ENCODE data around the gene AGPAT2.

AGPAT2 gene

DNA sequence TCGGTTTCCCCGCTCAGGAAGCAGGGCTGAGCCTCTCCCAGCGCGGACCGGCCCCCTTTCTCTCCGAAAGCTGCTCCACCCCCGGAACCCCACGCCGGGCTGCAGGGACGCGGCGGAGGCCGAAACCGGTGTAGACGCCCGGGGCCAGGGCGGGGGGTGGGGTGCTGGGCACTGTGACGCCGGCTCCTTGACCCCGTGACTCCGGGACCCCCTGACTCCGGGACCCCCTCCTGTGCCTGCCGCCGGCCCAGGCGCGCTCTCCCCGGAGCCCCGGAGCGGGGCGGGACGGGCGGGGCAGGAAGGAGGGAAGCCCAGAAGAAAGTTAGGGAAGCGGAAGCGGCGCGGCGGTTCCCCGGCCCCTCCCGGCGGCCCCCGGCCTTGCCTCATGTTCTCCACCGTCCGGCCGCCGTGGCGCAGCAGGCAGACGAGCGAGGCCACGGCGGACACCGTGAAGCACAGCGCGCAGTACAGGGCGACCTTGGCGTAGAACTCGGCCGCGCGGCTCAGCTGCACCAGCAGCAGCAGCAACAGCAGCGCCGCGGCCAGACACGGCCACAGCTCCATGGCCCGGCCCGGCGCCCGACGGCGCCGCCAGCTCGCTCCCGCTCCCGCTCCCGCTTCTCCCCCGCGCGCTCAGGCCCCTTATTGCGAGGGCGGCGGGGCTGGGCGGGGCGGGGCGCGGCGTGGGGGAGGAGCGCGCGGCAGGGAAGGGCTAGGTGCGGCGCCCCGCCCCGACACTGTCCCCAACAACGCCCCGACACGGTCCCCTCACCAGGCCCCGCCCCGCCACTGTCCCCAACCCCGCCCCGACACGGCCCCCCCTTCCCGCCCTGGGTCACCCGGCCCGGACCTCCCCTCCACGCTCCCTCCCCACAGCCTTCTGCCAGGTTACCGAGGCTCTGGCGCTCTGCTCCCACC is at the start of gene AGPAT2:
Gene AGPAT2 (minus strand): TSS at position 664 of the 918 bp plus-strand sequence. CDS start 100 bp downstream, at position 564.
- DNase-seq: peak in 1 of 2 experiments; percentile 24

DNA sequence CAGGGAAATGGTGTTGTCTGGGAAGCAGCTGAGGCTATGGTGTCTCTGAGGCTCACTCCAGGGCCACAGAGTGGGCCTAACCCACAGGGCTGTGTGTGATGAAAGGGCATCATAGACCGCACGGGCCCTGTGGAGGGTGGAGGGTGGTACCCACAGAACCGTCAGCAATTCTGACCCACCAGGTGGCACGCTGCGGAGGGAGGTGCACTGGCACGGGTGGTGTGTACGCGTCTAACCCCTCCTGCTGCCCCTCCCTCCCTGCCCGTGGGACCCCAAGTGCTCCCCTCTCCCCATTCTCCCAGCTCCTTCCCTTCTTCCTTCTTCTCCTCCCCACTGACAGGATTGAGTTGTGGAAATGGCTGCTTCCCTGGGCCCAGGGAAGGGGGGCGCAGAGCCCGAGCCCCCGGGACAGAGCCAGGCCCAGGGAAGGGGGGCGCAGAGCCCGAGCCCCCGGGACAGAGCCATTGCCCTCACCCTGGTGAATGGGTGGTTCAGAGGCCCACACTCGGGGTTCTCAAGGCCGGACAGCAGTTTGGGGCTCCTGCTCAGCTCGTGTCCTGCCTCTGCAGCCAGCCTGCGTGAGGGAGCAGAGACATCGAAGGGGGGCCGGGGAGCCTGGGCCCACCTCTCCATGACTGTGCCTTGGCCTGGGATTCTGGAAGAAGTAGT is 48.7 kb upstream of the AGPAT2 start:
- DNase-seq: no peak

DNA sequence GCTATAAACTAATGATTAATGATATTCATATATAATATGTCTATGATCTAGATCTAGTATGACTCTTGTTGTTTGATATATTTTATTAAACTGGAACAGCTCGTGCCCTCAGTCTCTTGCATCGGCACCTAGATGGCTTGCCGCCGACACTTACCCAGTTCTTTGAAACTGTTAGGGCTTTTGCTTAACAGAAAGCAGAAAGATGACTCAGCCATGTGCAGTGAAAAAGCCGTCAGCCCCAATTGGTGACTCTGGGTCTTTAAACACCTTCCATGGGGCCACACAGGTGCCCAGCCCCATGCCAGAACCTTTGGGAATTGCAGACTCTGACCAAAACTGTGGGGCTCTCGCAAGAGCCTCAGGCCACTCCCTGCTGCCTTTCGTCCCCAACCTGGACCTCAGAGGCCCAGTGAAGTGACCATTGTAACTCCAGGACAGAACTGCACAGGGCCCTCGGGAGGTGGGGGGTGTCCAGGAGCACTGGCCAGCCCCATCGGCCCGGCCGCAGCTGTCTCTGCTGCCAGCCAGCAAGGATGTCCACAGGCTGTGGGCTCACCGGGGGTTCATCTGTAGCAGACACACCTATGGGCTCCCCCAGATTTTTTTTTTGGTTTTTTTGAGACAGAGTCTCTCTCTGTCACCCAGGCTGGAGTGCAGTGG is 47.7 kb upstream of the AGPAT2 start:
- DNase-seq: no peak

DNA sequence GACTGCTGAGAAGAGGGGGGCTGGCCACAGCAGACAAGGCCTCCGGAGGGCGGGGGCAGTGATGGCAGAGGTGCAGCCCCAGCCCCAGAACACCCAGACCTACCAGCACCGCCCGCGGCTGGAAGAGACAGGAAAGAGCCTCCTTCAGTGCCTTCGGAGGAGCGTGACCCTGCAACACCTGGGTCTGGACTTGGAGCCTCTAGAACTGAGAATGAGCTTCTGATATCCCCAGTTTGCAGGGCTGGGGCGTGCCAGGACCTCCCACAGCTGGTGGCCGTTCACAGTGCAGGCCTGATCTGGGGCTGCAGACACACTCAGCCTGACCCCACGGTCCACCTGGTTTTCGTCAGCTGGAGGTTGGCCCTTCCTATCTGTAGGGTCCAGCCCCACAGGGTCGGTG is 46.4 kb upstream of the AGPAT2 start:
- DNase-seq: no peak

DNA sequence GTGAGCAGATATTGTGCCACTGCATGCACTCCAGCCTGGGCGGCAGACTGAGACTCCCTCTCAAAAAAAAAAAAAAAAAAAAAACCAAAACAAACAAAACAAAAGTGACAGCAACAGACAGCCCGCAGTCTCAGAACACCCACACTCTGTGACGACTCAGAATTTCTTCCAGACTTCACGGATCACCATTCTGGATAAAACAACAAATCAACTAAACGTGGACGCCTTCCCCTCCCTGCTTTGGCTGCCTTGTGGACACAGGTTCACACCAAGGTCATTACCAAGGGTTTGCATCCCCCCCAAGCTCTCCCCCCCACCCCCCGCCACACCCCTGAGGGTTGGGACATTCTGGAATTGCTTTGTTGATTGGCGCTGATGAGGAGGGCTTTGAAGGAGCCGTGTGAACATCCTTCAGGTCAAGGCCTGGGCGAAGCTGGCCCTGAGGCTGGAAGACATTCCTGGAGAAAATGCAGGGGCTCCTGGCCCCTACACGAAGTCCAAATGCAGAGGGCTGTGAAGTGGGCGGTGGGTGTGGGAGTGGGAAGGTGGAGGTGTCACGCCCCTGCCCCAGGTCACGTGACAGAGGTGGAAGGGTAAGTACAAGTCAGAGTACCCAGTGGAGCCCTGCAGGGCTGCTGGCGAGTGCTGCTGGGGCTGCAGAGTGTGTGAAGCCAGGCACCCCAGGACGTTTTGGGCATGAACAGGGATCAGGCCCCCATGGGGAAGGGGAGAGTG is 45.4 kb upstream of the AGPAT2 start:
- DNase-seq: no peak

DNA sequence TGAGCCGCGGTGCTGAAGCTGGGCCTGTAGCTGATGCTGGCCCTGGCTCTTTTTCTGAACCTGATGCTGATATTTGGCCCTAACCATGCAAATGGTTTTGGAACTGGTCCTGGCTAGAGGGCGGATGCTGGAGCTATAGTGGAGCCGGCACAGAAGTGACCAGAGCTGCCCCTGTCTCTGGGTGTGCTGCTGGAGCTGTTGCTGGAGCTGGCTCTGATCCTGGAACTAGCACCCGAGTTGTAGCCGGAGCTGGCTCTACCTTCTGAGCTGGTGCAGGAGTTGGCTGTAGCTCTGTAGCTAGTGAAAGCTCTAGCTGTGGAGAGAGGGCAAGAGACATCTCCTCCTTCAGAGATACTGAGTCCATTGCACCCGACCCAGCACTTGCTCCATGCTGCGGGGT is 42.7 kb upstream of the AGPAT2 start:
- no peak for DNase-seq

DNA sequence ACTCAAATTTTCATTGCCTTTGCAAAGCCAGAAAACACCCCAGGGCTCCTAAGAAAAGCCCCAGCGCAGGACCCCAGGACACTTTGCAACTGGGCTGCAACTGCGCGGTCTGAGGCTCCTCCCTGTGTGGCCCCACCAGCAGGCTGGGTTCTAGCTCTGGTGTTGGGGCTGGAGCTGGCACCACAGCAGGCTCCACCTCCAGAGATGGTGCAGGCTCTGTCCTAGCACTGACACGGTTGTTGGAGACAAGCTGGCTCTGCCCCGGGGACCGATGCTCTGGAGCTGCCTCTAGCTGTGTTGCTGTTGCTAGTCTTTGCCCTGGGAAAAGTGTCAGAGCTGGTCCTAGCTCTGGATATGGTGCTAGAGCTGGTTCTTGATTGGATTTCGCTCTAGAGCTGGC is 41.9 kb upstream of the AGPAT2 start:
- peak in 1 of 2 experiments; percentile 8 for DNase-seq

DNA sequence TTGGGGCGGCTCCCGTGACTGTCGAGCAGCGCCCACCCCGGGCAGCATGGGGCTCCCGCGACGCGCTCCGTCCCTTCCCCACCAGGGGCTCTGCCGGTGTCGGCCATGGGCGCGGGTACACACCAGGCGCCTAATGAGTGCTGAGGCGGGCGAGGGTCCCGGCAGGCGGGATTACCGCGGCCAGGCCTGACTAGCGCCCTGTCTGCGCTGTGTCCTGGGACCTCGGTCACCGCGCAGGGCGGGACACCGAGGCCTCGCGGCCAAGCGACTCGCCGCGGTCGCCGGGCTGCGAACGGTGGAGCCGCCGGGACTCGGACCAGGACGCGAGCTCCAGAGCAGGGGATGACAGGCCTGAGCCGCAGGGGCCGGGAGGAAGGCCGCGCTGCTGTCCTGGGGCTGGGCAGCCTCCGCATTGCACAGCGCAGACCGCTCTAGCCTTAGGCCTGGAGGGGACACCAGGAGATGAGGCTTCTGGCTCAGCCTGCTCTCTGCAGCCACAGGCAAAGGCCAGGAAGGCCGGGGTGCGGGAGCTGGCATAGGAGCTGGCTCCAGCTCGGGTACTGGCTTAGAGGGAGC is 41.4 kb upstream of the AGPAT2 start:
- no peak for DNase-seq

DNA sequence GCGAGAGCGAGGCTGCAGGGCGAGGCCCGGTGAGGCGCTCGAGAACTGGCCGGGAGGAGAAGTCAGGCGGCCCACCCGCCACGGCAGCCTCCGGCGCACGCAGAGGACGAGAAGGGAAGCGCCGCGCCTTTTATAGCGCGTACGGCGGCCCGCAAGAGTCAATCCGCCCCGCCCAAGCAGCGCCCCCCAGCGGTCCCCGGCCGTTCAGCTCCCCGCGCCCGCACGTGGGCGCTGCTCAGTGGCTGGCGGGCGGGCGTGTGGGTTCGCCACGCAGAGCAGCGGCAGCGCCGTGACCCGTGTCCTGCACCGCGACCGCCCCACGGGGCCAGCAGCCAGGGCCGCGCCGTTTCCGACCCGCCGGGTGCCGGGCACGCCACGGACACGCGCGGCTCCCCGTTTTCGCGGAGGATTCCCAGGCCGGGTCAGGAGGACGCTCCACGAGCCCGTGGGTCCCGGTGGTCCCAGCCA is 40.9 kb upstream of the AGPAT2 start:
- peak; percentile 32 to 84 for DNase-seq

DNA sequence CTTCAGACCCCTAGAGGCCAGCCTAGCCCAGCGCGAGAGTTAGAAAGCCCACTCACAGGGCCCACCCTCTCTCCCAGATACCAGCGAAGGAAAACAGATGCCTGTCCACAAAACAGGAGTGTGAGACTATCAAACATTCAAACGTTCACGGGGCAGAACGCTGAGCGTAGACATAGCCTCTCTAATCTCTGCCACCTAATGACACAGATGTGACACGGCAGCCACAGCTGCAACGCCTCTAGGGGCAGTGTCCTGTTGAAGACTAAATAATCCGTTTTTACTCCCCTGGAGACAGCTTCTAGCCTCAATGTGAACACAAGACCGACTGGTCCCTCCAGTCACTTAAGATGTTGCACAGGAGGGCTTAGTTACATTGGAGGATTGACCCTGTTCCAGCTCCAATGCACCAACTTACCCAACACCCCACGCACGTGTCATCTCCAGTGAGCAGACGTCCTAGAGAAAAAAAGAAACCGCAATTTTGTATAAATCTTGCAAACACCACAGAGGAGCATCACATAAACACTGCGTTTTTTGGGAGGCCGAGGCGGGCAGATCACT is 39.5 kb upstream of the AGPAT2 start:
- no peak for DNase-seq

DNA sequence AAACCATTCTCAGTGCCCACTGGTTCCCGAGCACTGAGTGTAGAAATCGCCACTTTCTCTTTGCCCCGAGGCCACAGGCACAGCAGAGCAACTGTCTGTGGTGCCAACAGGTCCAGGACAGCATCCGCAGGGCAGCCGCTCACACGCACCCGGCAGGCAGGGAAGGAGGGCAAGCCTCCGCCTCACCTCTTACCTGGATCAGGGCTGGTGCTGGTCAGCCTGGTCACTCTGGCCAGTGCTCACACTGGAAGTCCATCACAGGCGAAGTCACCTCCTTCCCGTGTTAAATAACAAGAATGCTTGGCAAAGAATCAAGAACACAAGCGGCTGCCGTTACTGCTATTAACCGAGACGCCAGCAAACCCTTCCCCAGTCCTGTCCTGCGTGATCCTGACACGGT is 38.9 kb upstream of the AGPAT2 start:
- DNase-seq: no peak

DNA sequence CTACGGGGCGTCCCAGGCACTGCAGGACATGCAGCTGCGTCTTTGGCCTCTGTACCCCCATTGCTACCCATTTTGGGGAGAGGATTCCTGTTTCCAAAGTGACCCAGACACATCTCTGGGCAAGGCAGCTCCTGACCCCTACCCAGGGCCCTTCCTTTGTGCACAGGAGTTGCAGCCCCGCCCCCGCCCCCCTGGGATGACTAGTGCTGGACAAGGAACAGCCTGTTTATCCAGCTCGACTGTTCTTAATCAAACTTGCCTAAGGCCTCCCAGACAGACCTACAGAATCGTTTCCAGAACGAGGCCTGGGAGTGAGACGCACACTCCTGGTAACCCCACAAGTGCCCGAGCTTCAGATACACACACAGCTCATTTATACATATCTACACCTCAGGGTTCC is 38.4 kb upstream of the AGPAT2 start:
- no peak for DNase-seq

DNA sequence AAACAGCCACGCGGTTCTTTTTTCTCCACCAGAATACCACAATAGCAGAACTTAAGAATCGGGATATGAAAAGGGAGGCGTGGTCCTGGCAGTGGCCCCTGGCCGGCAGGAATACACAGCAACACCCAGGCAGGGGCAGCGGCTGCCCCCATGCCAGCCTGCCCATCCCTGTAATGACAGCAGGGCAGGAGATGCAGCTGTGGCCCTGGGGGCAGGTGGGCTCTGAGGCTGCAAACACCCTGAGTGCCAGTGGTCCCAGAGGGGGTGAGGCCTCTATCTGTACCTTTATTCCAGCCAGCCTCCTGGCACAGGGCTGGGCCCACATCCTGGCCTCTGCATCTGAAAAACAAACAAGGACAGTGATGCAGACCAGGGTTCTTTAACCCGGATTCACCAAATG is 37.5 kb upstream of the AGPAT2 start:
- DNase-seq: no peak

DNA sequence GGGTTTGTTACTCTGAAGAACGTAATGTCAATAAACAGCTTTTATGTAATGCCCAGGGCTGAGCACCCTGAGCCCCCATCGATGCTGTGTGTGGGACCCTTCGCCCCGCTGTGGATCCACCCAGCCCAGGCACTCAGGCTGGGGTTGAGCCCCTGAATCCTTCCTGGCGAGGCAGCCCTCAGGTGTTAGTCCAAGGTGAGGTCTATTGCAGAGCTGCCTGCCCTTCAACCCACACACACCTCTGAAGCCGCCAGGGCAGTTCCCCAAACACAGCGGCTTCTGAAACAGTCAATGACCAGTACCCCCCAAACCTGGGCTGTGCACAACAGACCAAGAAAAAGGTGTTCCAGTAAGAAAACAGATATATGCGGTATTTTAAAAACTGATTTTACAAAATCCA is 36.7 kb upstream of the AGPAT2 start:
- DNase-seq: no peak

DNA sequence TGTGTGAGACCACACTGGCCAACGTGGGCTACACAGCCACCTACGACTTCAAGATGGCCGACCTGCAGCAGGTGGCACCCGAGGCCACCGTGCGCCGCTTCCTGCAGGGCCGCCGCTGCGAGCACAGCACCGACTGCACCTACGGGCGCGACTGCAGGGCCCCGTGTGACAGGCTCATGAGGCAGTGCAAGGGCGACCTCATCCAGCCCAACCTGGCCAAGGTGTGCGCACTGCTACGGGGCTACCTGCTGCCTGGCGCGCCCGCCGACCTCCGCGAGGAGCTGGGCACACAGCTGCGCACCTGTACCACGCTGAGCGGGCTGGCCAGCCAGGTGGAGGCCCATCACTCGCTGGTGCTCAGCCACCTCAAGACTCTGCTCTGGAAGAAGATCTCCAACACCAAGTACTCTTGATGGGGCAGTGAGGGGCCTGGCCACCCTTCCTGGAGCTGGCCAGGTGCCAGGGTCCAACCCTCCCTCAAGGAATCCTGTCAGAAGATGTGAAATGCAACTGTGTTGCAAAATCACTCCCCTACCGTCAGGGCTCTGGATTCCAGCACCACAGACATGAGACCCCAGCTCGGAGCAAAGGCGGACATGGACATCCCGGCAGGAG is 36.2 kb upstream of the AGPAT2 start:
- DNase-seq: no peak

DNA sequence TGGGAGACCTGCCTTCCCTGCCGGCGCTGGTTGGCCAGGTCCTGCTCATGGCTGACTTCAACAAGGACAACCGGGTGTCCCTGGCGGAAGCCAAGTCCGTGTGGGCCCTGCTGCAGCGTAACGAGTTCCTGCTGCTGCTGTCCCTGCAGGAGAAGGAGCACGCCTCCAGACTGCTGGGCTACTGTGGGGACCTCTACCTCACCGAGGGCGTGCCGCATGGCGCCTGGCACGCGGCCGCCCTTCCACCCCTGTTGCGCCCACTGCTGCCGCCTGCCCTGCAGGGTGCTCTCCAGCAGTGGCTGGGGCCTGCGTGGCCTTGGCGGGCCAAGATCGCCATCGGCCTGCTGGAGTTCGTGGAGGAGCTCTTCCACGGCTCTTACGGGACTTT is 35.7 kb upstream of the AGPAT2 start:
- no peak for DNase-seq

DNA sequence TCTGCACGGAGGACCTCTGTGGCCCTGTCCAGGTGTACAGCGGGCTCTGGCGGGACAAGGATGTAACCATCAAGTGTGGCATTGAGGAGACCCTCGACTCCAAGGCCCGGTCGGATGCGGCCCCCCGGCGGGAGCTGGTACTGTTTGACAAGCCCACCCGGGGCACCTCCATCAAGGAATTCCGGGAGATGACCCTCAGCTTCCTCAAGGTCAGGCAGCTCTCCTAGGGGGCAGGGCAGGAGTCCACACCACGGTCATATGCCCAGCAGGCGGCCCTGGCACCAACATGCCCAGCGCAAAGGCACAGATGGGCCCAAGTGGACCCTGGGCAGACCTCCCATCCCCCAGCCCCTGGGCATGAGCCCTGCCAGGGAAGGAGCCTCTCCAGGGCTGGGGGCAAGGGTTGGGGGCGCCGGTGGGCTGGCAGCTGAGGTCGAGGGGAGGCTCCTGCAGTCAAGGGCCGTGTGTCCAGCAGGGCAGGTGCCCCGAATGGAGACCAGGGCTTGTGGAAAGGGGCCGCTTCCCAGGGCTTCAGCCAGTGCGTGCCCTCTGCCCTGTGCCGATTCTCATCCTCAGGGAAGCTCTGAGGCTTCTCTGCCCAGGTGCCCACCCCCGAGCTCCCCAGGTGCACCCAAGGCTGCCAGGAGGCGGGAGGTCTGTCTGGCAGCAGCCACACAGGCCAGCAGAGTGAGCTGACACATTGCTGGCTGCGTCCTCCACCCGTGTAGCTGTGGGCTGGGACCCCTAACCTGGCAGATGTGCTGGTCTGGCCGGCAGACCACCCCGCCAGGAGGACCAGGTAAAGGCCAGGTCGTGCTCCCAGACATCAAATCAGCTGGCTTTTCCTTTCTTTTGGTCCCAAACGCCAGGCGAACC is 35.1 kb upstream of the AGPAT2 start:
- no peak for DNase-seq

DNA sequence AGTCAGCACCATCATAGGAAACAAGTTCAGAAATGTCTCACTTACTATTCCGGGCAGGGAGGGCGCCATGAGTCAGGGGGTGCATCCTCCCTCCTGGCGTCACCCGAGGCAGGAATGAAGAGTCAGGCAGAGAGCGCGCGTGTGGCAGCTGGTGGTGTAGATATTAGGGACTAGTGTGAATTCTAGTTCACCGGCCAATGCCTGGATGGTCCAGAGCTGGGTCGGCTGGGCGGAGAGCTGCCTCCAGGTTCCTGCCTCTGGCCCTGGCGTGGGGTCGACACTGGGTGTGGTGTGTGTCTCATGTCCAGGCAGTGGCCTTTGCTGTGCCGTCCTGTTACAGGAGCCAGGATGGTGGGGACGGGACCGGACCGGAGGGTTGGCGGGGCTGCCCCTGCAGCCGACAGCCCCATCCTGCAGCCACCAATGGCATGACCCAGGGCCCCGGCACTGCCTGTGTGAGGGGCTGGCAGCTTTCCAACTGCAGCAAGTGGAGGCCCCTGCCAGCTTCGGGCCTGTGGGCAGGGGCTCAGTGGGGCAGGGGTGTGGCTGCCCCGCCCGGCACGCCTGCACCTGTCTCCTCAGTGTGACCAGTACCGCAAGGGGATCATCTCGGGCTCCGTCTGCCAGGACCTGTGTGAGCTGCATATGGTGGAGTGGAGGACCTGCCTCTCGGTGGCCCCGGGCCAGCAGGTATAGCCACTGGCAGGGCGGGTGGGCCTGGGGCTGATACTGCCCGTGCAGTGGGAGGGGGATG is 34.3 kb upstream of the AGPAT2 start:
- DNase-seq: no peak

DNA sequence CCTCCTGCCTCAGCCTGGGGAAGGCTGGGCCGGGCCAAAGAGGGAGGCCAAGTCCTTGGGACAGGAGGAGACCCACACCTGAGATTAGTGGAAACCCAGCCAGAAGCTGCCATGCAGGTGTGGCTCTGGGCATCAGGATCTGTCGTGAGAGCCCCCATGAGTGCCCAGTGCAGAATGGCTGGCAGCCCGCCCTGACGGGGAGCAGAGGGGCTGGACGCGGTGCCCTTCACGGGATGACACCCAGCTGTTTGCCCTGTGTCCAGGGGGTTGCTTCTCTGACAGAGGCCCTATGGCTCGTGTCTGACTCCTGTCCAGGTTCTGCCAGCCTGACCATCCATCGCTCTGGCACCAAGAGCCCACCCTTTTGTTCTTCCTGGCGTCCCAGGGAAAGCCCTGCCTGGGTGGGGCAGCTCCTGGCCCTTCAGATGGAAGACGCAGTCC is 33.7 kb upstream of the AGPAT2 start:
- no peak for DNase-seq

Measured in NCI-H446 (cell line).